ENCODE results near the gene ATP6V0B.

Gene ATP6V0B

DNA sequence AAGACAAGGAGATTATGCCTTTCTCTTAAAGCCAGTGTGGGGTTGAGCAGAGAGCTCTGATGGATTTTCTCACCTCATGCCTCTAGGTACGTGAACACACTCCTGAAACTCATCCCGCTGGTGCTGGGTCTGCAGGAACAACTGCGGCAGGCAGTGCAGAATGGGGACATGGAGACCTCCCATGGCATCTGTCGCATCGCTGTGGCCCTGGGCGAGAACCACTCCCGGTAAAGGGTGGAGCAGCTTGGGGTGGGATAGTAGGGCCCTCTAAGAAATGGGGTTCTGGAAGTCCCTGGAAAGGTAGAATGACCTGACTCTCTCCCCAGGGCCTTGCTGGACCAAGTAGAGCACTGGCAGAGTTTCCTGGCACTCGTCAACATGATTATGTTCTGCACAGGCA is 18.5 kb upstream of the ATP6V0B start:
- DNase-seq (ENCODE audit: low read depth): no peak
- TF ChIP-seq, protein P1, sequence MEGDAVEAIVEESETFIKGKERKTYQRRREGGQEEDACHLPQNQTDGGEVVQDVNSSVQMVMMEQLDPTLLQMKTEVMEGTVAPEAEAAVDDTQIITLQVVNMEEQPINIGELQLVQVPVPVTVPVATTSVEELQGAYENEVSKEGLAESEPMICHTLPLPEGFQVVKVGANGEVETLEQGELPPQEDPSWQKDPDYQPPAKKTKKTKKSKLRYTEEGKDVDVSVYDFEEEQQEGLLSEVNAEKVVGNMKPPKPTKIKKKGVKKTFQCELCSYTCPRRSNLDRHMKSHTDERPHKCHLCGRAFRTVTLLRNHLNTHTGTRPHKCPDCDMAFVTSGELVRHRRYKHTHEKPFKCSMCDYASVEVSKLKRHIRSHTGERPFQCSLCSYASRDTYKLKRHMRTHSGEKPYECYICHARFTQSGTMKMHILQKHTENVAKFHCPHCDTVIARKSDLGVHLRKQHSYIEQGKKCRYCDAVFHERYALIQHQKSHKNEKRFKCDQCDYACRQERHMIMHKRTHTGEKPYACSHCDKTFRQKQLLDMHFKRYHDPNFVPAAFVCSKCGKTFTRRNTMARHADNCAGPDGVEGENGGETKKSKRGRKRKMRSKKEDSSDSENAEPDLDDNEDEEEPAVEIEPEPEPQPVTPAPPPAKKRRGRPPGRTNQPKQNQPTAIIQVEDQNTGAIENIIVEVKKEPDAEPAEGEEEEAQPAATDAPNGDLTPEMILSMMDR (IDR thresholded peaks at IDR 0.05; ENCODE audit: low read depth, low read length): no peak
- TF ChIP-seq MYC (IDR thresholded peaks at IDR 0.05; ENCODE audit: low read depth, low read length) (no peak), POLR2A (IDR thresholded peaks at IDR 0.05; ENCODE audit: extremely low read depth, insufficient read length) (no peak)
- TF ChIP-seq, protein P2, sequence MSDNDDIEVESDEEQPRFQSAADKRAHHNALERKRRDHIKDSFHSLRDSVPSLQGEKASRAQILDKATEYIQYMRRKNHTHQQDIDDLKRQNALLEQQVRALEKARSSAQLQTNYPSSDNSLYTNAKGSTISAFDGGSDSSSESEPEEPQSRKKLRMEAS (IDR thresholded peaks at IDR 0.05; ENCODE audit: low read depth, low read length): no peak
- H3K4me3 ChIP-seq (ENCODE audit: low read depth, low read length): no peak overlapping the region

DNA sequence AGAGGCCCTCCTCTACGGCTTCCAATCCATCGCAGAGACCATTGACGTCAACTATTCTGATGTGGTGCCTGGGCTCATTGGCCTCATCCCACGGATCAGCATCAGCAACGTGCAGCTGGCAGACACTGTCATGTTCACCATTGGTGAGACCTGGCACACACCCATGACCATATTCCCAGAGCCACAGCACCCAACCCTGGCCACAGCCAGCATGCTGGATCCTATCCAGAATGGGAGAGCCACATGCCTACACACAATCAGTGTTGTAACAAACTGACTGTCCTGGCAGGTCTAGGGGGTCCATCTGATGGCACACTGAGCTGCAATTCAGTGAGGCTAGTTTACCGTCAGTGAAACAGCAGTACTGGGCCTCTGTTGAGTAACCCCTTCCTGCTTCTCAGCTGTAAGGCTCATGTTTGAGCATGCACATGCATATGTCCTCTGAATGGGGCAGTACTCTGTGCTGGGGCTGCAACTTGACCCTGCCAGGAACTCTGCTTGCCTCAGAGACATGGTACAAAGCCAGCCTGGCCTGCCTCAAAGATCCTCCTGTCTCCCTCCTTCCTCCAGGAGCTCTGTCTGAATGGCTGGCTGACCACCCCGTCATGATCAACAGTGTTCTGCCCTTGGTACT is 17.2 kb upstream of the ATP6V0B start:
- DNase-seq (ENCODE audit: low read depth): no peak
- TF ChIP-seq POLR2A (IDR thresholded peaks at IDR 0.05; ENCODE audit: extremely low read depth, insufficient read length) (no peak), MYC (IDR thresholded peaks at IDR 0.05; ENCODE audit: low read depth, low read length) (no peak)
- TF ChIP-seq, protein P1 (IDR thresholded peaks at IDR 0.05; ENCODE audit: low read depth, low read length): no peak
- no peak overlapping the region for H3K4me3 ChIP-seq (ENCODE audit: low read depth, low read length)

DNA sequence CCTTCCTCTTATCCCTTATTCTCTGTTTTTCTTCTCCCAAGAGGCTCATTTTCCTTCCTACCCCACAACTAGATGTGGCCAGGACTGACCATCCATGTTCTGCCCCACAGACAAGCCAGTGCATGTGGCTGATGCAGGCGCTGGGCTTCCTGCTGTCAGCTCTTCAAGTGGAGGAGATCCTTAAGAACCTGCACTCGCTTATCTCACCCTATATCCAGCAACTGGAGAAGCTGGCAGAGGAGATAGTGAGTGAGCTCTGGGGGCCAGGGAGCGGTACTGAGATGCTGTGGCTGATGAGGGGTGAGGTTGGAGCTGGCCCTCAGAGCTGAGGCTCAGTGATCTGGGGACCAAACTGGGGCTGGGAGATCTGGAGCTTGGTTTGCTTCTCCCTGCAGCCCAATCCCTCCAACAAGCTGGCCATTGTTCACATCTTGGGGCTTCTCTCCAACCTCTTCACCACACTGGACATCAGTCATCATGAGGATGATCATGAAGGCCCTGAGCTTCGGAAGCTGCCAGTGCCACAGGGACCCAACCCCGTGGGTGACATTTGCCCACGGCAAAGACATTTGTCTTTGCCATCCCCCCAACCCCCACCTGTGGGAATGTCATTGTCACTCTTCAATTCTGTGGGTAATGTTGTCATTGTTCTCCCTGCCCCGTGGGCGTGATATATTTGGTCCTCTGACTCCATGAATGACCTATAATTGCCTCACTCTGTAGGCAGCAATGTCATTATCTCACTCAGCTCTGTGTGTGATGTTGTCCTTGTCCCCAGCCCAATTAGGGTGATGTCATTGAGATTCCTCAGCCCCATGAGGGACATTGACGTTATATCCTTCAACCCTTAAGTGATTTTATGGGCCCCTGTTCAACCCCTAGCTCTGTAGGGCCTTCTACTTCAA is 16.2 kb upstream of the ATP6V0B start:
- no peak overlapping the region for H3K4me3 ChIP-seq (ENCODE audit: low read depth, low read length)
- no peak for DNase-seq (ENCODE audit: low read depth)
- TF ChIP-seq, protein P1 (IDR thresholded peaks at IDR 0.05; ENCODE audit: low read depth, low read length): no peak

DNA sequence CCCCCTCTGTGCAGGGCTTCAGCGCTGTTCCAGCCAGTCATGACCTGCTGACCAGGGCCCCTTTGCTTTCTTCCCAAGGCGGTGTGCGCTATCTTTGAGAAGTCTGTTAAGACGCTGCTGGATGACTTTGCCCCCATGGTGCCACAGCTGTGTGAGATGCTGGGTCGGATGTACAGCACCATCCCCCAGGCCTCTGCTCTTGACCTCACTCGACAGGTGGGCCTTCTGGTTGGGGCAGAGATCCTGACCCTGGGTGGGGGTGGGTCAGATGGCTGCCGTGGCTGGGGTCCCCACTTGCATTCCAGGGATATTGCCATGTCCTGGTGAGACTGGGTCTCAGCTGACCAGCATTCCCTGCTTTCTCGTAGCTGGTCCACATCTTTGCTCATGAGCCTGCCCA is 14.0 kb upstream of the ATP6V0B start:
- no peak for DNase-seq (ENCODE audit: low read depth)
- TF ChIP-seq MYC (IDR thresholded peaks at IDR 0.05; ENCODE audit: low read depth, low read length) (no peak), POLR2A (IDR thresholded peaks at IDR 0.05; ENCODE audit: extremely low read depth, insufficient read length) (no peak)
- TF ChIP-seq, protein P1 (IDR thresholded peaks at IDR 0.05; ENCODE audit: low read depth, low read length): no peak
- TF ChIP-seq, protein P2 (IDR thresholded peaks at IDR 0.05; ENCODE audit: low read depth, low read length): no peak

DNA sequence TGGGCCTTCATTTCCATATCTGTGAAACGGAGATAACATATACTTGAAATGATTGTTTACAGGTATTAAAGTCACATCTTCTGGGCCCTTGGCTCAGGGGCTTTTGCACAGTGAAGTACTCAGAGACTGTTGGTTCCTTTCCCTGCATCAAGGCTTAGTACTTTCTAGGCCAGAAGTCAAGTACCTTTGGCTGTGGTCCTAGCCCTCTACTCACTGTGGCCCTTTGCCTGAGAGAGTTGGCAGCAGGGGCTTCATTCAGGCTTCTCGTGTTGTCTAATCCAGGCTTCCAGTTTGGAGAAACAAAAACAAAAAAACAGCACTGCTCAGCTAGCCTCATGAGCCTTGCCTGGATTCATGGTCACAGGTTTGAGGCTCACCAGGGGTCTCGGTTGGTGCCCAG is 13.1 kb upstream of the ATP6V0B start:
- TF ChIP-seq, protein P2 (IDR thresholded peaks at IDR 0.05; ENCODE audit: low read depth, low read length): no peak
- TF ChIP-seq, protein P1 (IDR thresholded peaks at IDR 0.05; ENCODE audit: low read depth, low read length): no peak
- TF ChIP-seq POLR2A (IDR thresholded peaks at IDR 0.05; ENCODE audit: extremely low read depth, insufficient read length) (no peak), MYC (IDR thresholded peaks at IDR 0.05; ENCODE audit: low read depth, low read length) (no peak)
- DNase-seq (ENCODE audit: low read depth): no peak
- no peak overlapping the region for H3K4me3 ChIP-seq (ENCODE audit: low read depth, low read length)

More for the DNA sequence above, 14.0 kb upstream of the ATP6V0B start:
- H3K4me3 ChIP-seq (ENCODE audit: low read depth, low read length): no peak overlapping the region

All from NB4 (cell line).